Keratinocyte (primary cell): ENCODE measurements around the gene CCDC82. TPM values are rescaled to one million over a fixed set of nuclear protein-coding genes. Genes with fewer than 3 reads are reported as not detected.

Experiments used
- DNase-seq: peaks from one replicate; pipeline ENCODE4 v3.0.0-alpha.2; 2011; ENCODE audit warnings: low read depth, missing footprints, low spot score
- FAIRE-seq: peaks from 2 replicates; lab custom pipeline; 2011; peaks lifted over from hg19 to GRCh38; lab: Jason Lieb, UNC
- H2AFZ ChIP-seq: 2 replicates; pipeline ENCODE4 v1.6.0; 2012; ENCODE audit warnings: low read length, control low read depth, inconsistent platforms; ENCODE audit not compliant: control insufficient read depth
- H3K27ac ChIP-seq: 2 replicates; pipeline ENCODE4 v1.5.1; 2011; ENCODE audit warnings: low read length; ENCODE audit not compliant: control insufficient read depth, insufficient read depth
- H3K27me3 ChIP-seq: 3 replicates; pipeline ENCODE4 v1.6.0; 2011; ENCODE audit warnings: low read length; ENCODE audit not compliant: control insufficient read depth, insufficient read depth; ENCODE audit errors: extremely low read depth
- H3K36me3 ChIP-seq, 2 experiments: 2 replicates in 1 of 2; 3 replicates in 1 of 2; pipeline ENCODE4 v1.5.1; 2011; ENCODE audit warnings: low read length in 2 of 2, mild to moderate bottlenecking in 1 of 2; ENCODE audit not compliant: control insufficient read depth in 2 of 2, insufficient read depth in 2 of 2; ENCODE audit errors: extremely low read depth in 1 of 2
- H3K4me1 ChIP-seq: 3 replicates; pipeline ENCODE4 v1.5.1; 2011; ENCODE audit warnings: low read length; ENCODE audit not compliant: control insufficient read depth, insufficient read depth; ENCODE audit errors: extremely low read depth
- H3K4me2 ChIP-seq: 3 replicates; pipeline ENCODE4 v1.6.0; 2011; ENCODE audit warnings: low read depth, low read length; ENCODE audit not compliant: control insufficient read depth, insufficient read depth; ENCODE audit errors: extremely low read depth
- H3K4me3 ChIP-seq, 3 experiments: fragments of 200-600 bp in 1 of 3; sonication (generic) in 1 of 3; 2 replicates in 2 of 3; 3 replicates in 1 of 3; pipeline ENCODE4 v1.5.1; 2011 to 2016; ENCODE audit warnings: low read length in 3 of 3, mild to moderate bottlenecking in 3 of 3, control low read depth in 2 of 3, inconsistent platforms in 1 of 3, low read depth in 1 of 3, mixed read lengths in 1 of 3, mixed run types in 1 of 3, moderate library complexity in 1 of 3; ENCODE audit not compliant: control insufficient read depth in 2 of 3, insufficient read depth in 2 of 3; ENCODE audit errors: extremely low read depth in 1 of 3
- H3K79me2 ChIP-seq: 2 replicates; pipeline ENCODE4 v1.6.0; 2012; ENCODE audit warnings: low read length; ENCODE audit not compliant: control insufficient read depth, insufficient read depth
- H3K9ac ChIP-seq: 3 replicates; pipeline ENCODE4 v1.6.0; 2011; ENCODE audit warnings: low read length; ENCODE audit not compliant: control insufficient read depth, insufficient read depth; ENCODE audit errors: extremely low read depth
- H3K9me1 ChIP-seq: 3 replicates; pipeline ENCODE4 v1.6.0; 2011; ENCODE audit warnings: low read length; ENCODE audit not compliant: control insufficient read depth, insufficient read depth; ENCODE audit errors: extremely low read depth
- H3K9me3 ChIP-seq: 2 replicates; pipeline ENCODE4 v1.5.1; 2012; ENCODE audit warnings: low read depth, low read length; ENCODE audit not compliant: control insufficient read depth
- H4K20me1 ChIP-seq: 3 replicates; pipeline ENCODE4 v1.6.0; 2011; ENCODE audit warnings: low read length; ENCODE audit not compliant: control insufficient read depth, insufficient read depth; ENCODE audit errors: extremely low read depth
- EZH2 ChIP-seq: IDR thresholded peaks from one replicate; pipeline ENCODE4 v1.6.1; 2012; ENCODE audit warnings: inconsistent platforms, mild to moderate bottlenecking, low read length, moderate library complexity
- dilution Hi-C: fragments of 300-500 bp; cut with MboI; formaldehyde crosslinking; loops from one replicate; pipeline ENCODE4 v1.7.0; 2020; ENCODE audit warnings: low sequenced_read_pairs; ENCODE audit not compliant: extremely low pct_ligation_motif_present
- polyA plus RNA-seq, 5 experiments: library from polyadenylated mRNA; depleted of rRNA in 3 of 5; stranded (reverse) in 3 of 5; stranded (forward) in 1 of 5; unstranded in 1 of 5; fragments of >200 nt; gene quantifications; 1 replicate in 1 of 5; 2 replicates in 3 of 5; 3 replicates in 1 of 5; pipeline versions ENCODE4 v1.2.1 to v1.2.3, GENCODE V29; 2011 to 2012; ENCODE audit warnings: missing spikeins in 2 of 5, low read depth in 1 of 5, low replicate concordance in 1 of 5
- small RNA-seq, 3 experiments: library from RNA; depleted of rRNA; stranded (forward); fragments of <200 nt; gene quantifications; one replicate each; pipeline ENCODE3, GENCODE V24; 2012; ENCODE audit warnings: low read depth in 3 of 3, low replicate concordance in 1 of 3; ENCODE audit not compliant: insufficient read length in 3 of 3
- TF ChIP-seq, protein P1 (sequence below), 3 experiments: IDR thresholded peaks in 1 of 3; conservative IDR thresholded peaks in 1 of 3; optimal IDR thresholded peaks in 1 of 3; 2 replicates in 2 of 3; 3 replicates in 1 of 3; pipeline versions ENCODE3 to v1.5.1; 2011; ENCODE audit warnings: low read length in 3 of 3, mild to moderate bottlenecking in 3 of 3, moderate library complexity in 2 of 3, control low read depth in 1 of 3, inconsistent platforms in 1 of 3; ENCODE audit not compliant: insufficient read depth in 2 of 3; ENCODE audit errors: extremely low read depth in 1 of 3

Gene CCDC82
- polyA plus RNA-seq, 1 donor (not counting 4 experiments of a cell fraction or from before 2014, with no cell fraction given), result 19.3 TPM

DNA sequence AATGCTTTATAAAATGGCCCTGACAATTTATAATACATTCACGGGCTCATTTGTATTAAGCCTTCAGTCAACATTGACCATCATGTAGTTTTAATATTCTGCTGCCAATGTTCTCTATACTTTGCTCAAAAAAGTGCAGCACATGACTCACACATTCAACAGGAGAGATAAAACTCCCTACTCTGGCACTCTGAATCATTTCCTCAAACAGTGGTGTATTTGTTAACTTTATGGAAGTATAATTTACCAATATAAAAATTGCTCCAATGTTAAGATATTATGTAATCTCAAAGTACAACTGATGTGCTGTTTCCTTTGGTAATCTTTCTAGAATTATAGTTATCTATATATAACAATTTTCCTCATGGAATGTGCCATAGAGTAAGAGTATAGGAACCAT is 86.6 kb downstream of the CCDC82 start:
- FAIRE-seq, result peak; percentile 83
- Histone ChIP-seq H3K36me3 (no peaks in the 10 kb centered on the region), H3K9me1 (no peaks in the 10 kb centered on the region), H3K27me3 (no peaks in the 10 kb centered on the region), H3K9me3 (no peaks in the 10 kb centered on the region), H2AFZ (no peak overlapping the region), H3K79me2 (peaks cover 20% of the 10 kb centered on the region), H3K4me1 (peaks cover 57% of the 10 kb centered on the region), H4K20me1 (no peaks in the 10 kb centered on the region), H3K4me3 (peak overlapping the region in 1 of 3 experiments; percentile 12), H3K9ac (no peak overlapping the region), H3K27ac (peak overlapping the region; percentile 71), H3K4me2 (peak overlapping the region; percentile 46)
- TF ChIP-seq, protein P1, sequence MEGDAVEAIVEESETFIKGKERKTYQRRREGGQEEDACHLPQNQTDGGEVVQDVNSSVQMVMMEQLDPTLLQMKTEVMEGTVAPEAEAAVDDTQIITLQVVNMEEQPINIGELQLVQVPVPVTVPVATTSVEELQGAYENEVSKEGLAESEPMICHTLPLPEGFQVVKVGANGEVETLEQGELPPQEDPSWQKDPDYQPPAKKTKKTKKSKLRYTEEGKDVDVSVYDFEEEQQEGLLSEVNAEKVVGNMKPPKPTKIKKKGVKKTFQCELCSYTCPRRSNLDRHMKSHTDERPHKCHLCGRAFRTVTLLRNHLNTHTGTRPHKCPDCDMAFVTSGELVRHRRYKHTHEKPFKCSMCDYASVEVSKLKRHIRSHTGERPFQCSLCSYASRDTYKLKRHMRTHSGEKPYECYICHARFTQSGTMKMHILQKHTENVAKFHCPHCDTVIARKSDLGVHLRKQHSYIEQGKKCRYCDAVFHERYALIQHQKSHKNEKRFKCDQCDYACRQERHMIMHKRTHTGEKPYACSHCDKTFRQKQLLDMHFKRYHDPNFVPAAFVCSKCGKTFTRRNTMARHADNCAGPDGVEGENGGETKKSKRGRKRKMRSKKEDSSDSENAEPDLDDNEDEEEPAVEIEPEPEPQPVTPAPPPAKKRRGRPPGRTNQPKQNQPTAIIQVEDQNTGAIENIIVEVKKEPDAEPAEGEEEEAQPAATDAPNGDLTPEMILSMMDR (optimal IDR thresholded peaks at IDR 0.05 in 1 of 3, IDR thresholded peaks at IDR 0.05 in 1 of 3, conservative IDR thresholded peaks at IDR 0.05 in 1 of 3; ENCODE audit: extremely low read depth in 1 of 3, insufficient read depth in 2 of 3, low read length in 3 of 3), result no peak
- no peak for TF ChIP-seq EZH2
- dilution Hi-C loops, result no loop called here
- no peak for DNase-seq

Small RNA genes lying within 50 kb of the gene (small RNA-seq; reads per million reads assigned to genes)
- gene MIR1260B, result 0 reads per million in 3 experiments

Other genes starting within 250 kb of the CCDC82 start
- gene MAML2, start 46.7 kb downstream of the CCDC82 start, polyA plus RNA-seq, result 4.2 to 7.4 TPM (median 4.2 TPM) in 3 replicates
- 3.8 to 6.9 TPM (median 5.0 TPM) in 3 replicates for gene JRKL, start 101 bp upstream of the CCDC82 start, polyA plus RNA-seq